C1 segment of cervical spinal cord (tissue), 14 donors: ENCODE data around the gene STT3A.

Experiments
- DNase-seq, 14 donors: peaks; one replicate each; lab custom pipeline; 2025; lab: John Stamatoyannopoulos, UW

STT3A gene

DNA sequence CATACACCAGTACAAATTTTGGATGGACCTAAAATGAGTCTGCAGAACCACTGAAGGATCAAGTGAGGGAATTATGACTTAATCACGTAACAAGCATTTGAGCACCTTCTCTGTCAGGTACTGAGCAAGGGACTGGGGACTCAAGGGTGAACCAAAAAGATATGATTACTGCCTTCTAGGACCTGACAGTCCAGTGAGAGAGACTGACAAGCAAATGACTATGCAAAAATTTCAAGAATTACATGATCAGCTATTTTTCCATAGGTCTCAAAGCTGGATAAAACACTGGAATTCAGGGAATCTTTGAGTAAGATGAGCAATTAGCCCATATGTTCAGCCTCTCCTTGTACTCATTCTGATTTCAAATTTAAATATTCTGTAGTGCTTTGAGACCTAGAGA, 5.2 kb upstream of the STT3A start:
- DNase-seq = no peak

DNA sequence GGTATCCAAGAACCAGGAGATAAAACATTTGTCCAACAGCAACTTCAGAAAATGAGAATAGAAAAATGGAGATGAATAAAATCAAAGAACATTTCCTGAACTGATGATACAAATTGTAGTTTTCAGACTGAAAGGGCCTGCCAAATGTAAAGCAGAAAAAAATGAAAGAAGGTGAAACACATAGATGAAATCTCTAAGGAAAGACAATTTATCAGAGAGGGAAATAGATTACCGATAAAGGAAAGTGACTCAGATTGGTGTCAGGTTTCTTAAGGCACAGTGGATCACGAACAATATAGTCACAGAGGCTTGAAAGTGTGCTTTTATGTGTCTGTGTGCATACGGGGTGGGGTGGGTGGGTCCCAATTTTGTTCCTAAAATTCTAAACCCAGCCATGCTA, 4.1 kb upstream of the STT3A start:
- no peak for DNase-seq

DNA sequence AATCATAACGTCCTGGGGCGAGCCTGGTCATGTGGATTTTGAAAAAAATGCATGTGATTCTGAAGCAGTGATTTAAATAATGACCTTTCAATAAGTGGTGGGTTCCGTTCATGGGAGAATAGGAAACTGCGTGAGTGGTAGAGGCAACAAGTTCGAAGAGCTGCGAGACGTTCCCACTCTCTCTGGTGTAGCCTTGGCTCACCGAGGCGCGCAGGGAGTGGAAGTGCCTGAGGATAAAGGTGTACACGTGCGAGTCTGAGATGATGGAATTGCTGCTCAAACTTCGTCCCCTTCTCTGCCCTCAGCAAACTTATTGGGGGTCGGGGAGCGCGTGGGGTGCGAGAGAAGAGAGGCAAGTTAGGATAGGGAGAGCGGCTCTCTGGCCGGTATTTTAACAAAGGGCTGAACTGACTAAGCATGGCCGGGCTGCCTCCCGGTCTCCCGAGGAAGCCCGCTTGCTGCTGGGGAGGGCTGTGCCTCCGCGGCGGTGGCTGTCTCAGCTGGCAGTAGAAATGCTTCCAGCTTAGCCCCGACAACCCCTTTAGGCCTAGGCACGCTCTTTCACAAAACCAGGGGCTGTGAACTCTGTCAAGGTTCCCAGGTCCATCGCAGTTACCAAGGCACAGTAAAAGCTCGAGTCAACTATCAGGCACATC, 875 bp upstream of the STT3A start:
- peak in 7 of 14 donors; percentile 44 to 78 (median 59) for DNase-seq

DNA sequence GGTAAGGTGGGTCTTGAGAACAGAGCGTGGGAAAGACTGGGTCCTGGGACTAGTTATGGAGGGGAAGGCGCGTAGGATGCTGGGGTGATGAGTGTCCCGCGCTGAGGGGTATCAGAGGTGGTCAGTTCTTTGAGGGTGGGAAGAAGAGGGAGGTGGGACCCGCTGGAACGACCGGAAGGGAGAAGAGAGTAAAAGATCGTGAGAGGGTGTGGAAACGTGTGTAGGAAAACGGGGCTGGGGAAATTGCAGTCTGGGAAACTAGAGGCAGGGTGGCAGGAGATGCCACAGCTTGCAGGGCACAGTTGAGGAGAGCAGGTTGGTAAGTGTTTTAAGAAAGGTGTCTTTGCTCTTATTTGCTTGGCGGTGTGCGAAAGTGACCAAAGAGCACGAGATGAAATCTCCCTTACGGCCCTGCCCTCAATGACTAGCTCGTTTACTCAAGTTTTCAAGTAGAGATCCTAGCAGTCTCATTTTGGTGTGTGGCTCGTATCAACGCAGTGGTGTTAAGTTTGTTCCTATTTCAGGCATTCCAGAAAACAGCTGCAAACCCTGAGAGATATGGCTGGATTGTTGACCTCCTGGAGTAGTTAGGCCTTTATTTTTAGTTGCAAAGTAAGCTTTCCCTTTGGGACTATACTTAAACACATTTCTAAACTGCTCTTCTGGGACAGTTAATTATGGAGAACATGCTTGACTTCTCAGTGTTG, 615 bp downstream of the STT3A start:
- peak in 1 of 14 donors; percentile 57 for DNase-seq

DNA sequence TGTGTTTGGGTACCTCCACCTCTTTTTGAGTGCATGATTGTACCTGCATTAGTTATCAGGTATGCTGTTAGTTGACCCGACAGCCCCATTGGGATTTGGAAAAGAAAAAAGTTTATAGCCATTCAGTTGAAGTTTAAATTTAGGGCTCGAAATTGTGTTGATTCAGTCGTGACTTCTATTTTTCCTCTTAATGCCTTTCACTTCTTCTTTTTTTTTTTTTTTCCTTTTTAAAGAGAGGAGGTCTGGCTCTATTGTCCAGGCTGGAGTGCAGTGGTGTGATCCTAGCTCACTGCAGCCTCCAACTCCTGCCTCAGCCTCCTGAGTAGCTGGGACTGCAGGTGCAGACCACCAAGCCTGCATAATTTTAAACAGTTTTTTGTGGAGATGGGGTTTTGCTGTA, 2.3 kb downstream of the STT3A start:
- no peak for DNase-seq

DNA sequence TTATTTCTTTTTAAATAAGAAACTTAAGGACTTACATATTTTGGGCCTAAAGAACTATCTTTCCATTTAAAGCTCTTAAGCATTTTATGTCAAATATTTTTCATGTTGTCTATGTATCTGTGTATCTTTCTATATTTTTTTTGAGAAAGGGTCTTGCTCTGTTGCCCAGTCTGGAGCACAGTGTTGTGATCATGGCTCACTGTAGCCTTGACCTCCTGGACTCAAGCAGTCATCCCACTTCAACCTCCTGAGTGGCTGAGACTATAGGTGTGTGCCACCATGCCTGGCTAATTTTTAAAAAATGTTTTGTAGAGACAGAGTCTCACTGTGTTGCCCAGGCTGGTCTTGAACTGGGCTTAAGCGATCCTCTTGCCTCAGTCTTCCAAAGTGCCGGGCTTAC, 8.0 kb downstream of the STT3A start:
- no peak for DNase-seq

DNA sequence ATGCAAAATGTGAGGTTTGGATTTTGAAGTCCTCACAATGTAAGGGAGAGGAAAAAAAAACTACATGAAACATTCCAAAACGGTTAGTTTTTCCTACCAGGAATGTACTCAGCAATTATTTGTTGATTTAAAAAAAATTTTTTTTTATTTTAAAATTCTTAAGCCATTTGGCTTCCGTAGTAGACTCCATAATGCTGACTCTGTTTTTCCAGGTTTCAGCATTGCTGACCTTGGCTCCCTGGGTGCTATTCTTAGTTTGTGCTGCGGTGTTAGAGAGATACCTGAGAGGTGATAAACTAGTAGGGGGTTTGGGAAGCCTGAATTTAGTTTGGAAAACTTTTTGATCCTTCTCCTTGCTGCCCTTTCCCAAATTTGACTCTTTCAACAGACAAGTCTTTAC, 10.6 kb downstream of the STT3A start:
- no peak for DNase-seq

DNA sequence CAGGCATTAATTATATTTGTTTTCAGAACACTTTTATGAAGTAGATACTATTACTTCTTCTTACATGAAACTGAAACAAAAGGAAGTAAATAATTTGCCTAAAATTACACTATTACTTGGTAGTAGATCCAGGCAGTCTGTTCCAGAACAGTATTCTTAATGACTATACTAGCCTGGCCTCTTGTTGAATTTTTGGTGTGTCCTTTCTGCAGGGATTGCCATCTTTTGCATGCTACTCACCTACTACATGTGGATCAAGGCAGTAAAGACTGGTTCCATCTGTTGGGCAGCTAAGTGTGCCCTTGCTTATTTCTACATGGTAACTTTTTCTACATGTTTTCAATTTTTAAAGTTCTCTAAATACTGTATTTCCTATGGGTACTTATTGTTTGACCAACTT, 12.8 kb downstream of the STT3A start:
- DNase-seq = no peak

DNA sequence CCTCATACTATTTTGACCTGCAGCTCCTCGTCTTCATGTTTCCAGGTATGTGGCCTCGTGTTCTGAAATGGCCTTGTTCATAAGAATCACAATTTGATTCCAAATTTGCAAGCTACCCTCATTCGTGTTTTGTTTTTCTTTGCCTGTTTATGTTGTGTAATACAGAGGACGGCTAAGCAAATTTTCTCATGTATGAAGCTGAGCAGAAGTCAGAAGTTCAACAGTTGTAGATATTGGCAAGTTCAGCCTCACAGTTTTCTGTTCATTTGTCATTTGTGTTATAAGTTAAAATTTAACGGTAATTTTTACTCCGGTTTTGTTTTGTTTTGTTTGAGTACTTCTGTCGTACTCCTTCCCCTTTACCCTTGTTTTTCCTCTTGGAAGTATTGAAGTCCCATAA, 16.9 kb downstream of the STT3A start:
- DNase-seq = no peak

DNA sequence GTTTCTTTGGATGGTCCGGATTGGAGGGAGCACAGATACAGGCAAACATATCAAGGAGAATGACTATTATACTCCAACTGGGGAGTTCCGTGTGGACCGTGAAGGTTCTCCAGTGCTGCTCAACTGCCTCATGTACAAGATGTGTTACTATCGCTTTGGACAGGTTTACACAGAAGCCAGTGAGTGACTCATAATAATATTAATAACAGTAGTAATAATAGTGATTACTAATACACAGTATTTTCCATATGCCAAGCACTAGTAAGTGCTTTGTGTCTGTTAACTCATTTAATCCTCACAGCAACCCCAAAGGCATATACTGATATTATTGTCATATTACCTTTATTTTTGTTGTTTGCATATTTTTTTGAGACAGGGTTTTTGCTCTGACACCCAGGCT, 25.7 kb downstream of the STT3A start:
- no peak for DNase-seq

DNA sequence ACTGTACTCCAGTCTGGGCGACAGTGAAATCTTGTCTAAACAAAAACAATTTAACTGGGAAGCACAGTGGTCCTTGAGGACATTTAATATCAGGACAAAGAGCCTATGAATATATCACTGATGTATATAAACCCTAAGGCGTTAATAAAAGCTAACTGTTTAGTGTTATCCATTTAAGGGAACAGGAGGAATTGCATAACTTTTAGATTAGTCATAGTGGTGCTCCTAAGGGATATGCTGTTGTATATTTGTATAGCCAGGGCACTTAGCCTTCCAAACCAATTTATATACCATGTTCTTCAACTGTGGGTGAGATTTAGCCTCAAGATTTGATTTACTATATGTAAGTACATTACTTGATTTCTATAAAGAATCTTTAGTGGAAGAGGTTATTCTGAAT, 29.3 kb downstream of the STT3A start:
- no peak for DNase-seq

DNA sequence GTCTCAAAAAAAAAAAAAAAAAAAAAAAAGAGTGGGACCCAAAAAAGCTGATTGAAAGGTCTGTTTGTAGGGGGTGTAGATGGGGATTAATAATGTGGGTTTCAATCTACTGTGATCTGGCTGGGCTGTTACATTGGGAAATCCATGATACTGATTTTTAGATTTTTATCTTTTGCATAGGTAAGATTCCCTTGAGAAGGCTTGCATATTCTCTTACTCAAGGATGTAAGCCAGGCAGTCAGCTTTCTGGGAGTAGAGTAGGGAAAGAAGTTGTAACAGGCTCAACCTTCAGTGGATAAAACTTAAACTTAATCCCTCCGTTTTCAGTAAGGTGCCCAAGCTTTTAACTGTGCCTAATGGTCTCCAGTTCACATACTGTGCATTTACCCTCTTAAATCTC, 30.4 kb downstream of the STT3A start:
- no peak for DNase-seq

DNA sequence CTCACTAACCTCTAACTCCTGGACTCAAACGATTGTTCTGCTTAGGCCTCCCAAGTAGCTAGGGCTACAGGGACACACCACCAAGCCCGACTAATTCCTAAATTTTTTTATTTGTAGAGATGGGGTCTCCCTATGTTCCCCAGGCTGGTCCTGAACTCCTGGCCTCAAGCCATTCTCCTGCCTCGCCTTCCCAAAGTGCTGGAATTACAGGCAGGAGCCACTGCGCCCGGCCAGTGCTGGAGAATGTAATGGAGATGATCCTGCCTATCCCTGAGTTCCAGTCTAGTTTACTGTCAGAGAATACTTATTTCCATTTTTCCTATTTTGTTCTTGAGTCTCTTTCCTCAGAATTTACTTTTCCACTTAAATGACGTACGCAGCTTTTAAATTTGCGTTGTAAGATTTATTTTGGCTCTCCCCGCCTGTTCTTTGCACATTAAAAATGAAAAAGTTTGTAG, 32.1 kb downstream of the STT3A start, which contains the start of gene CHEK1:
Gene CHEK1 (plus strand): TSS at position 408 of the 458 bp plus-strand sequence. CDS start 1,606 bp downstream, outside the sequence.
- DNase-seq = no peak

DNA sequence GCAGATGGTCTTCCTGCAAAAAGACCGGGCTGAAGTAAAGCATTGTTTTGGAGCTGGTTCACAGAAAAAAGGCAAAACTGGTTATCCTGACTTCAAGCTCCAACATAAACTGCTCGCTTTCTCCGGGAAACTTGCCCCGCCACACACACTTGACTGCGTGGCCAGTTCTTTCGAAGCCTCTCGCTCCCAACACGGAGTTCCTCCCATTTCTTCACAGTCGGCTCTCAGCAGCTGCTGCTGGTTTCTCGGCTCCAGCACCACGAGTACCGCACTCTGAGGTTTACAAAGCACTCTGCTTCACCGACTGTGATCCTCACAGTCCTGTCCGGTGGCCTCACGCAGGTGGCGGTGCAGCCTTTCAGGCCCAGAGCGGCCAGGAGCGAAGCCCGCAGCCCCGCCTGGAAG, 32.6 kb downstream of the STT3A start:
- DNase-seq = no peak

DNA sequence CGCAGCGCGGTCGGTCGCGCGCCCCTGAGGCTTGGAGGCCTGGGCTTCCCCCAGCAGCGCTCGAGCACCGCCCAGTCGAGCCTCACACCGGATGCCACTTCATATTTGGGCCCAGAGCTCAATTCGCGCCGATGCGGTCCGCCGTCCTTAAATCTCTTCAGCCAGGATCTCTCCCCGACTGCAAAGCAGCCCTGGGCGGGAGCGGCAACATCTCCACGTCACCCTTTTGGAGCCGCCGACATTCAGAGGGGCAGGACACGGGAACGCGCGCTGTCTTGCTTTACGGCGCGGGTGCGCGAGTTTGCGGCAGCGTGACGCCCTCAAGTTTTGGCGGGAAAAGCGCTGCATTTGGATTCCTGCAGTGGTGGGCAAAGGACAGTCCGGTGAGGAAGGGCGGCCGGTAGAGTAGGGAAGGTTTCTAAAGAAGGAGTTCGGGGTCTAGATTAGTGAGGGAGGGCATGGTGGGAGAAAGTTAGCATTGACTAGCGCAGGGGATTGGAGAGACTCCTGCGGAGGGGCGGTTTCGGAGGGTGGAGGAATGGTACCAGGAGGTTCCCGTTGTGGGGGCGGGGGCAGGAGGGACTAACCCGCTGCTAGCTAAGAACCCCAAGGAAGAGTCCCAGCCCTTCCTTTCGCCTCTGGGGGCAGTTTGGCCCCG, 33.1 kb downstream of the STT3A start:
- DNase-seq = peak; percentile 40 to 92 (median 86)

DNA sequence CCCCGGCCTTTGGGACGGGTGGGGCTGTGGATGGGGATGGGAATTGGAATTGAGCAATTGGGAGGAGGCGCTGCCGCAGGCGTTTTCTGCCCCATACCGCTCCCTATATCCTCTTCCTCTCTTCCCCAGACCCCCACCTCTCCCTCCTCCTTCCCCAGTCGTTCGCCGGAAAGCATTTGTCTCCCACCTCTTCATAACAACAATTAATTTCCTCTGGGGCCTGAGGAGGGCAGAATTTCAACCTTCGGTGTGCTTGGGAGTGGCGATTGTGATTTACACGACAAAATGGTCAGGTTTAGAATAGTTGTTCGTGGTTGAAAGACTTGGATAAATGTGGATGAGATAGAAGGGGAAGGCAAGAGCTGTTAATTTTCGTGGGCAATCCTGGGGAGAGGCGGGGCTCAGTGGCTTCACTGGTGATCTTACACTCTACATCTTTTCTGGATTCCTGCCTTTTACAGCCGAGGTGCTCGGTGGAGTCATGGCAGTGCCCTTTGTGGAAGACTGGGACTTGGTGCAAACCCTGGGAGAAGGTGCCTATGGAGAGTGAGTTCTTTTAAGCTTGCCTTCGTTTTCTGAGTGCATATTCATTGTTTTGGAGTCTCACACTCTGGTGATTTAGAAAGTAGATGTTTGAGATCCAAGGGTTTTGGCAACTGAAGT, 33.8 kb downstream of the STT3A start:
- no peak for DNase-seq

DNA sequence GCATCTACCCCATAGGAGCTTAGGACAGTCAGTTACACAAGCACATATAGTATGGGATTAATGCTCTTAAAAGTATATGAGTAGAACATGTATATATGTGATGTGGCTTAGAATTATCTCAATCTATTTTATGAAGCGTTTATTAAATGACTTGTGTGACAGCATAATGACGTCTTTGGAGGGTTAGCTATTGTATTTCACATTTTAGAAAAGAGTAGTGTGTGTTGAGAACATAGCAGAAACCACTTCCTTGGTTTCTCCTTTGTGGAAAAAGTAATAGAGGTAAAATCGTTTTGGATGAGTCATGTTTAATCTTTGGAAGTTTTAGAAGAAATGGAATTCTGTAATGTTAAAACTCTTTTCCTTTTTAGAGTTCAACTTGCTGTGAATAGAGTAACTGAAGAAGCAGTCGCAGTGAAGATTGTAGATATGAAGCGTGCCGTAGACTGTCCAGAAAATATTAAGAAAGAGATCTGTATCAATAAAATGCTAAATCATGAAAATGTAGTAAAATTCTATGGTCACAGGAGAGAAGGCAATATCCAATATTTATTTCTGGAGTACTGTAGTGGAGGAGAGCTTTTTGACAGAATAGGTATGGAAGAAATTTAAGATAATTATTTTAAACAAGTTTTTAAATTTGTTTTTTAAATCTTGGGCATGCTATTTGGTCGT, 34.7 kb downstream of the STT3A start:
- DNase-seq = no peak

DNA sequence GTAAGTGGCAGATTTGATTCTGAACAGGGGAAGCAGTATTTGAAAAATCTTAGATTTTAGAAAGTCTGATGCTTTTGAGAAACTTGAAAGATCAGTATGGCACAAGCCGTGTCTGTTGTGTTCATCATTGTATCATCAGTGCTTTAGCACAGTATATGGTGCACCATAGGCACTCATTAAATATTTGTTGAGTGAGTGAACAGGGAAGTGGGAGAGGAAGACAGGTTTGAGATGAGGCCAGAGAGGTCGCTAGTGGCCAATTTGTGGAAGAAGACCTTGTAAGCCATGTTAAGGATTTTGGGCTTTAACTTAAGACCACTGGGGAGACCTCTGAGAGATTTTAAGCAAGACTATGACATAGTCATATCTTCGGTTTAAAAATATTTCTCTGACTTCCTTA, 45.2 kb downstream of the STT3A start:
- no peak for DNase-seq

DNA sequence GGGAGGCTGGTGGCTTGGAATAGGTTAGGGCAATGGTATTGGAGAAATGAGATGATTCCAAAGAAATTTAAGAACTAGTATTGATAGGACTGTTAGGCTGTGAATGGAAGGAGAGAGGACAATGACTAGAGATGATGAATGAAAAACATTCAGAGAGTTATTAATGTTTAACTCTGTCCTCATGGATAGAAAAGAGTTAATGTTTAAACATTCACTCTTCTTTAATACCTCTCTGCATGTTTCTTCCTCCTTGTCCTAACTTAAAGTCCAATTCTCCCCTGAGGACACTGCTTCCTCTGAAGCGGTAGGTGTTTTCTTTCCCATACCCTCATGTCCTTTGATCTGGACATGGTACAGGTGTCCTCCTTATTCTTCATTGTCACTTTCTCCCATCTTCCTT, 45.7 kb downstream of the STT3A start:
- no peak for DNase-seq

DNA sequence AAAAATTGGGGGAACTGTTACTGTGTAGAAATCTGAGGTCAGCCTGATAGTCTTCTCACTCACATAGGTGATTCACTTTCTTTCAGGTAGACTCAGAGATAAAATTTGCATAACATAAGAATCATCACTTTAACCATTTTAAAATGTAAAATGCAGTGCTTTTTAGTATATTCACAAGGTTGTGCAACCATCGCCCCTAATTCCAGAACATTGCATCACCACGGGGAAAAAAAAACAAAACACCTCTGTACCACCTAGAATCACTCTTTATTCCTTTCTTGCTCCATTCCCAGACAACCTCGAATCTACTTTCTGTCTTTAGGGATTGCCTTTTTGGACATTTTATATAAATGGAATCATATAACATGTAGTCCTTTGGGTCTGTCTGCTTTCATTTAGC, 53.2 kb downstream of the STT3A start:
- no peak for DNase-seq

DNA sequence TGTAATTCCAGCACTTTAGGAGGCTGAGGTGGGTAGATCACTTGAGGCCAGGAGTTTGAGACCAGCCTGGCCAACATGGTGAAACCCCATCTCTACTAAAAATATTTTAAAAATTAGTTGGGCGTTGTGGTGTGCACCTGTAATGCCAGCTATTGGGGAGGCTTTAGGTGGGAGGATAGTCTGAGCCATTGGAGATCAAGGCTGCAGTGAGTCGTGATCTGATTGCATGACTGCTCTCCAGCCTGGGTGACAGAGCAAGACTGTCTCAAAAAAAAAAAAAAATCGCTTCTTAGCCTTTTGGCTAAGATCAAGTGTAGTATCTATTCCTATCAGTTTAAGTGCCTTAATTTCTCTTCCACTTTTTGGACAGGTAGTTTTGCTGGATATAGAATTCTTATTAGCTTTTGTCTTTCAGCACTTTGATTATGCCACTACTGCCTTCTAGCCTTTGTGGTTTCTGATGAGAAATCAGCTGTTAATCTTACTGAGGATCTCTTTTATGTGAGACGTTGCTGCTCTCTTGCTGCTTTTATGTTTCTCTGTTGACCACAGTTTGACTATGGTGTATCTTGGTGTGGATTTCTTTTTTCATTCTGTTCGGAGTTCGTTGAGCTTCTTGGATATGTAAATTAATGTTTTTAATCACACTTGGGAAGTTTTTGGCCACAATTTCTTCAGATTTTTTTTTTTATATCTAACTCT, 57.0 kb downstream of the STT3A start:
- DNase-seq = no peak
